ENCODE data around the gene ZNF81. TPM values are rescaled to one million over a fixed set of nuclear protein-coding genes. Genes with fewer than 3 reads are reported as not detected.

The ZNF81 gene
- total and polyA plus RNA-seq, 2 experiments from 2014 or later: 6.1 to 8.9 TPM

DNA sequence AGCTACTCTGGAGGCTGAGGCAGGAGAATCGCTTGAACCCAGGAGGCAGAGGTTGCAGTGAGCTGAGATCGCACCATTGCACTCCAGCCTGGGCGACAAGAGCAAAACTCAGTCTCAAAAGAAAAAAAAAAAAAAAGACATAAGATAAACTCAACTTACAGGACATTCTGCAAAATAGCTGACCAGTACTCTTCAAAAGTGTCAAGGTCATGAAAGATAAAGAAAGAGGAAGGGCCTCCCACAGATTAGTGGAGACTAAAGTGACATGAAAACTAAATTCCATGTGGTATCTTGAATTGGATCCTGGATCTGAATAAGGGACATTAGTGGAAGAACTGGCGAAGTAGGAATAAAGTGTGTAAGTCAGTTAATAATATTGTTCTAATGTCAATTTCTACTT is 103.7 kb downstream of the ZNF81 start (continued):
- TF ChIP-seq, protein P1, sequence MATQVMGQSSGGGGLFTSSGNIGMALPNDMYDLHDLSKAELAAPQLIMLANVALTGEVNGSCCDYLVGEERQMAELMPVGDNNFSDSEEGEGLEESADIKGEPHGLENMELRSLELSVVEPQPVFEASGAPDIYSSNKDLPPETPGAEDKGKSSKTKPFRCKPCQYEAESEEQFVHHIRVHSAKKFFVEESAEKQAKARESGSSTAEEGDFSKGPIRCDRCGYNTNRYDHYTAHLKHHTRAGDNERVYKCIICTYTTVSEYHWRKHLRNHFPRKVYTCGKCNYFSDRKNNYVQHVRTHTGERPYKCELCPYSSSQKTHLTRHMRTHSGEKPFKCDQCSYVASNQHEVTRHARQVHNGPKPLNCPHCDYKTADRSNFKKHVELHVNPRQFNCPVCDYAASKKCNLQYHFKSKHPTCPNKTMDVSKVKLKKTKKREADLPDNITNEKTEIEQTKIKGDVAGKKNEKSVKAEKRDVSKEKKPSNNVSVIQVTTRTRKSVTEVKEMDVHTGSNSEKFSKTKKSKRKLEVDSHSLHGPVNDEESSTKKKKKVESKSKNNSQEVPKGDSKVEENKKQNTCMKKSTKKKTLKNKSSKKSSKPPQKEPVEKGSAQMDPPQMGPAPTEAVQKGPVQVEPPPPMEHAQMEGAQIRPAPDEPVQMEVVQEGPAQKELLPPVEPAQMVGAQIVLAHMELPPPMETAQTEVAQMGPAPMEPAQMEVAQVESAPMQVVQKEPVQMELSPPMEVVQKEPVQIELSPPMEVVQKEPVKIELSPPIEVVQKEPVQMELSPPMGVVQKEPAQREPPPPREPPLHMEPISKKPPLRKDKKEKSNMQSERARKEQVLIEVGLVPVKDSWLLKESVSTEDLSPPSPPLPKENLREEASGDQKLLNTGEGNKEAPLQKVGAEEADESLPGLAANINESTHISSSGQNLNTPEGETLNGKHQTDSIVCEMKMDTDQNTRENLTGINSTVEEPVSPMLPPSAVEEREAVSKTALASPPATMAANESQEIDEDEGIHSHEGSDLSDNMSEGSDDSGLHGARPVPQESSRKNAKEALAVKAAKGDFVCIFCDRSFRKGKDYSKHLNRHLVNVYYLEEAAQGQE (IDR thresholded peaks at IDR 0.05; ENCODE audit: unreplicated experiment): no peak
- TF ChIP-seq ZNF331 (CRISPR knock-in tag; IDR thresholded peaks at IDR 0.05; ENCODE audit: low read depth): no peak
- TF ChIP-seq, protein P2, sequence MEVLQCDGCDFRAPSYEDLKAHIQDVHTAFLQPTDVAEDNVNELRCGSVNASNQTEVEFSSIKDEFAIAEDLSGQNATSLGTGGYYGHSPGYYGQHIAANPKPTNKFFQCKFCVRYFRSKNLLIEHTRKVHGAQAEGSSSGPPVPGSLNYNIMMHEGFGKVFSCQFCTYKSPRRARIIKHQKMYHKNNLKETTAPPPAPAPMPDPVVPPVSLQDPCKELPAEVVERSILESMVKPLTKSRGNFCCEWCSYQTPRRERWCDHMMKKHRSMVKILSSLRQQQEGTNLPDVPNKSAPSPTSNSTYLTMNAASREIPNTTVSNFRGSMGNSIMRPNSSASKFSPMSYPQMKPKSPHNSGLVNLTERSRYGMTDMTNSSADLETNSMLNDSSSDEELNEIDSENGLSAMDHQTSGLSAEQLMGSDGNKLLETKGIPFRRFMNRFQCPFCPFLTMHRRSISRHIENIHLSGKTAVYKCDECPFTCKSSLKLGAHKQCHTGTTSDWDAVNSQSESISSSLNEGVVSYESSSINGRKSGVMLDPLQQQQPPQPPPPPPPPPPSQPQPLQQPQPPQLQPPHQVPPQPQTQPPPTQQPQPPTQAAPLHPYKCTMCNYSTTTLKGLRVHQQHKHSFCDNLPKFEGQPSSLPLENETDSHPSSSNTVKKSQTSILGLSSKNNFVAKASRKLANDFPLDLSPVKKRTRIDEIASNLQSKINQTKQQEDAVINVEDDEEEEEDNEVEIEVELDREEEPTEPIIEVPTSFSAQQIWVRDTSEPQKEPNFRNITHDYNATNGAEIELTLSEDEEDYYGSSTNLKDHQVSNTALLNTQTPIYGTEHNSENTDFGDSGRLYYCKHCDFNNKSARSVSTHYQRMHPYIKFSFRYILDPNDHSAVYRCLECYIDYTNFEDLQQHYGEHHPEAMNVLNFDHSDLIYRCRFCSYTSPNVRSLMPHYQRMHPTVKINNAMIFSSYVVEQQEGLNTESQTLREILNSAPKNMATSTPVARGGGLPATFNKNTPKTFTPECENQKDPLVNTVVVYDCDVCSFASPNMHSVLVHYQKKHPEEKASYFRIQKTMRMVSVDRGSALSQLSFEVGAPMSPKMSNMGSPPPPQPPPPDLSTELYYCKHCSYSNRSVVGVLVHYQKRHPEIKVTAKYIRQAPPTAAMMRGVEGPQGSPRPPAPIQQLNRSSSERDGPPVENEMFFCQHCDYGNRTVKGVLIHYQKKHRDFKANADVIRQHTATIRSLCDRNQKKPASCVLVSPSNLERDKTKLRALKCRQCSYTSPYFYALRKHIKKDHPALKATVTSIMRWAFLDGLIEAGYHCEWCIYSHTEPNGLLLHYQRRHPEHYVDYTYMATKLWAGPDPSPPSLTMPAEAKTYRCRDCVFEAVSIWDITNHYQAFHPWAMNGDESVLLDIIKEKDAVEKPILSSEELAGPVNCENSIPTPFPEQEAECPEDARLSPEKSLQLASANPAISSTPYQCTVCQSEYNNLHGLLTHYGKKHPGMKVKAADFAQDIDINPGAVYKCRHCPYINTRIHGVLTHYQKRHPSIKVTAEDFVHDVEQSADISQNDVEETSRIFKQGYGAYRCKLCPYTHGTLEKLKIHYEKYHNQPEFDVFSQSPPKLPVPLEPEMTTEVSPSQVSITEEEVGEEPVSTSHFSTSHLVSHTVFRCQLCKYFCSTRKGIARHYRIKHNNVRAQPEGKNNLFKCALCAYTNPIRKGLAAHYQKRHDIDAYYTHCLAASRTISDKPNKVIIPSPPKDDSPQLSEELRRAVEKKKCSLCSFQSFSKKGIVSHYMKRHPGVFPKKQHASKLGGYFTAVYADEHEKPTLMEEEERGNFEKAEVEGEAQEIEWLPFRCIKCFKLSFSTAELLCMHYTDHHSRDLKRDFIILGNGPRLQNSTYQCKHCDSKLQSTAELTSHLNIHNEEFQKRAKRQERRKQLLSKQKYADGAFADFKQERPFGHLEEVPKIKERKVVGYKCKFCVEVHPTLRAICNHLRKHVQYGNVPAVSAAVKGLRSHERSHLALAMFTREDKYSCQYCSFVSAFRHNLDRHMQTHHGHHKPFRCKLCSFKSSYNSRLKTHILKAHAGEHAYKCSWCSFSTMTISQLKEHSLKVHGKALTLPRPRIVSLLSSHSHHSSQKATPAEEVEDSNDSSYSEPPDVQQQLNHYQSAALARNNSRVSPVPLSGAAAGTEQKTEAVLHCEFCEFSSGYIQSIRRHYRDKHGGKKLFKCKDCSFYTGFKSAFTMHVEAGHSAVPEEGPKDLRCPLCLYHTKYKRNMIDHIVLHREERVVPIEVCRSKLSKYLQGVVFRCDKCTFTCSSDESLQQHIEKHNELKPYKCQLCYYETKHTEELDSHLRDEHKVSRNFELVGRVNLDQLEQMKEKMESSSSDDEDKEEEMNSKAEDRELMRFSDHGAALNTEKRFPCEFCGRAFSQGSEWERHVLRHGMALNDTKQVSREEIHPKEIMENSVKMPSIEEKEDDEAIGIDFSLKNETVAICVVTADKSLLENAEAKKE (CRISPR knock-in tag; IDR thresholded peaks at IDR 0.05): no peak
- no peak for TF ChIP-seq ZNF114 (CRISPR knock-in tag; IDR thresholded peaks at IDR 0.05)
- no peak for TF ChIP-seq NANOG (IDR thresholded peaks at IDR 0.05; ENCODE audit: borderline replicate concordance)
- no peak for TF ChIP-seq POLR2AphosphoS5 (IDR thresholded peaks at IDR 0.05; ENCODE audit: low read depth)
- TF ChIP-seq EZH2phosphoT487 (IDR thresholded peaks at IDR 0.05; ENCODE audit: unreplicated experiment): no peak
- no peak for TF ChIP-seq EZH2 (IDR thresholded peaks at IDR 0.05; ENCODE audit: low read depth, unreplicated experiment)
- TF ChIP-seq JUNB (IDR thresholded peaks at IDR 0.05; ENCODE audit: unreplicated experiment): no peak

All from GM23338 (cell line).